Kidney epithelial cell (primary cell): ENCODE data around the gene CAPN15. TPM values are rescaled to one million over a fixed set of nuclear protein-coding genes. Genes with fewer than 3 reads are reported as not detected.
A peak's percentile ranks its signal among the peaks of the same experiment; 100 is the strongest.

ENCODE experiments used
- DNase-seq: peaks from one replicate; pipeline ENCODE4 v3.0.0-alpha.2; 2010; ENCODE audit warnings: low read depth
- H3K27me3 ChIP-seq: 2 replicates; pipeline ENCODE4 v1.6.0; 2011; ENCODE audit warnings: low read length; ENCODE audit not compliant: control insufficient read depth, insufficient read depth
- H3K36me3 ChIP-seq: 2 replicates; pipeline ENCODE4 v1.5.1; 2011; ENCODE audit warnings: low read length; ENCODE audit not compliant: control insufficient read depth, insufficient read depth
- H3K4me3 ChIP-seq: 2 replicates; pipeline ENCODE4 v1.5.1; 2011; ENCODE audit warnings: low read depth, mild to moderate bottlenecking, control low read depth, low read length
- CTCF ChIP-seq: IDR thresholded peaks from 2 replicates; pipeline ENCODE4 v1.5.1; 2011; ENCODE audit warnings: mild to moderate bottlenecking, moderate library complexity, low read length, control low read depth, inconsistent platforms; ENCODE audit not compliant: insufficient read depth, poor library complexity, severe bottlenecking
- total RNA-seq: library from RNA; depleted of rRNA; stranded (reverse); fragments of >200 nt; gene quantifications from 2 replicates; pipeline ENCODE4 v1.2.3, GENCODE V29; 2015

CAPN15 gene
- total RNA-seq, 1 donor from 2014 or later = 47.1 TPM

DNA sequence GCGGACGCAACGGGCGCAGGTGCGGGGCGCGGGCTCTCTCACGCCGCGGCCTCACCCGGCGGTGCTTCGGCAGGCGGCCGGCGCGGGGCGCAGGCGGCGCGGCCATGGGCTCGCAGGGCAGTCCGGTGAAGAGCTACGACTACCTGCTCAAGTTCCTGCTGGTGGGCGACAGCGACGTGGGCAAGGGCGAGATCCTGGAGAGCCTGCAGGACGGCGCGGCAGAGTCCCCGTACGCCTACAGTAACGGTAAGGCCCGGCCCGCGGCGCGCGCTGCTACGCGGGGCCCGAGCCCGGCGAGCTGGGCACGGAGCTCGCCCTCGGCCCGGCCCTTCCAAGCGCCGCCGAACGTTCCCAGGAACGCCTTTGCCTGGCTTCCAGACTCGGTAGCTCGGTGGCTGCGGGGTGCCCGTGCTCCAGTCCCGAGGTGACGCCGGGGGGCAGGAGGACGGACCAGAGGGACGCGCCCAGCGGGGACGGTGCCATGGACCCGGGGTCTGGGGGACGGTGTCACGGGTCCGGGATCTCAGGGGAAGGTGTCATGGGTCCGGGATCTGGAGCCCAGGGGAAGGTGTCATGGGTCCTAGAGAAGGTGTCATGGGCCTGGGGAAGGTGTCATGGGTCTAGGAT, 62.8 kb downstream of the CAPN15 start:
- TF ChIP-seq CTCF = no peak
- H3K4me3 ChIP-seq = peak overlapping the region; percentile 81
- no peaks in the 10 kb centered on the region for H3K36me3 ChIP-seq
- DNase-seq = no peak
- peaks cover 5% of the 10 kb centered on the region for H3K27me3 ChIP-seq

- DNase-seq = no peak
- H3K4me3 ChIP-seq = peak overlapping the region; percentile 81
- no peaks in the 10 kb centered on the region for H3K36me3 ChIP-seq
- no peaks in the 10 kb centered on the region for H3K27me3 ChIP-seq
- TF ChIP-seq CTCF = no peak
Measured at GRCh38 chr16:590815-591200, 63.3 kb downstream of the CAPN15 start.

- no peaks in the 10 kb centered on the region for H3K27me3 ChIP-seq
- no peak for DNase-seq
- no peak for TF ChIP-seq CTCF
- H3K36me3 ChIP-seq = no peaks in the 10 kb centered on the region
- H3K4me3 ChIP-seq = no peak overlapping the region
Measured at GRCh38 chr16:591231-591630, 63.7 kb downstream of the CAPN15 start.

DNA sequence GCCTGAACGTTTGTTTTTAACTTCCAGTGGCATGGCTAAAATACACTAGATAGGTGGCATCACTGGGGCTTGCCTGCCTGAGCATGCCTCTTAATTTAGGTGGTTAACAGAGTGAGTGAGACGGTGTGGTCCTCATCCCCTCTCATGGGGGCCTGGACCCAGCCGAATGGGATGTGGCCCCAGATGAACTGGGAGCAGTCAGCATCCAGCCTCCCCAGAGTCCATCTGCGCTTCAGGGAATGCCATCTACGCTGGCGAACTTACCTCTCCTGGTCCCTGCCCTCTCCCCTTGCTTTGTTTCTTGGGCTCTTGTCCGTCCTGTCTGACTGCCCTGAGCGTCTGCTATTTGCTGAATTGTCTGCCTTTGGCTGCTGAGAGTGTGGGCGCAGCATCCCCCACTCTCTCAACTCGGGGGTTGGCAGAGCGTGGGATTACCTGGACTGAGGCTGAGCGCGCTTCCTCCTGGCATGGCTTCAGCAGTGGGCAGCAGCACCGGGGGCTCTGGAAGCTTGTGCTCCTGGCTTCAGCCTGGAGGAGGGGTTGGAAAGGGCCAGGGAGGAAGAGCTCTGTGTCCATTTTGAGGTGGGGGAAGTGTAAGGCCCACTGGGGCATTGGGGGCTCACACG, 64.5 kb downstream of the CAPN15 start:
- no peak for DNase-seq
- Histone ChIP-seq H3K27me3 (no peaks in the 10 kb centered on the region), H3K4me3 (no peak overlapping the region), H3K36me3 (no peaks in the 10 kb centered on the region)
- TF ChIP-seq CTCF = no peak

DNA sequence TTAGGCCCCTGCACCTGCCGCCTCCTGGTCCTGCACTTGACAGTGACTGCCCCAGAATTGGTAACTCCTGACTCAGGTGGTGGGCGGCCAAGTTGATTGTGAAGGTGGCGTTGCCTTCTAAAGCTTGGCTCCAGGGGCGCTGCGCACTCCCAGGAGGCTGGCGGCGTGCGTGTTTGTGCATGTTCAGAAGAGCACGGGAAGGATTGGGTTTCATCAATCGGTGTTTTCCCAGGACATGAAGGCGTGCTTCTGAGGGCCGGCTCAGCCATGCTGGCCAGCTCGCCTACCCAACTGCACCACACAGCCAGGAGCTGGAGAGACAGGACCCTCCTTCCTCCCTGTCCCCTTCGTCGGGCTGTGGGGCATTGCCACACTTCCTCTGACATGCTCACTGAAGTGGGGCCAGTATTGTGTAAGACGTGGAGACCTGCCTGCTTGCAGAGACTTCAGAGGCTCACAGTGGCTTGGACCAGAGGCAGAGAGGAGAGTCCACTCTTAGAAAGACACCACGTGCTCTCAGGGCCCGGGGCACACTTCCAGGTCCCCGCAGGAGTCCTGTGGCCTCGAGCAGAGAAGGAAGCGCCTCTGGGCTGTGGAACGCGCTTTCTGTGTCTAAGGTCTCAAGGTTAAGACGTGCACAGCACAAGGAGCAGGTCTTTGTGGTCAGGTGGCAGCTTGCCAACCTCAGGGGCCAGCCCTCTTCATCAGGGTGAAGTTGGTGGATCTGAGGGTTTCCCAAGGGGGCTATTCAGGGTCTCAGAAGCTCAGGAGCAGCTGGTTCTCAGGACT, 65.2 kb downstream of the CAPN15 start:
- DNase-seq = no peak
- H3K4me3 ChIP-seq = no peak overlapping the region
- H3K27me3 ChIP-seq = no peaks in the 10 kb centered on the region
- H3K36me3 ChIP-seq = no peaks in the 10 kb centered on the region
- peak; percentile 45 for TF ChIP-seq CTCF
